Esophagus squamous epithelium (tissue), 5 donors: ENCODE data around the gene PCDHGC4. TPM values are rescaled to one million over a fixed set of nuclear protein-coding genes. Genes with fewer than 3 reads are reported as not detected.
A peak's percentile ranks its signal among the peaks of the same experiment; 100 is the strongest.

ENCODE experiments used
- DNase-seq: peaks from one replicate; lab custom pipeline; 2025; lab: John Stamatoyannopoulos, UW
- H3K27ac ChIP-seq, 4 donors: fragments of 200-600 bp; sonication (generic); one replicate each; pipeline ENCODE4 v1.5.1; 2016 to 2019; ENCODE audit warnings: mild to moderate bottlenecking in 1 of 4
- H3K27me3 ChIP-seq, 4 donors: fragments of 200-600 bp; sonication (generic); 1 replicate in 3 of 4; 2 replicates in 1 of 4; pipeline versions ENCODE4 v1.5.1 to v1.6.0; 2017 to 2021; ENCODE audit warnings: antibody characterized with exemption in 1 of 4
- H3K36me3 ChIP-seq, 3 donors: fragments of 200-600 bp; sonication (generic); one replicate each; pipeline ENCODE4 v1.5.1; 2016 to 2019
- H3K4me1 ChIP-seq, 3 donors: fragments of 200-600 bp; sonication (generic); one replicate each; pipeline ENCODE4 v1.5.1; 2017 to 2019
- H3K4me3 ChIP-seq, 4 donors: fragments of 200-600 bp; sonication (generic); 1 replicate in 3 of 4; 2 replicates in 1 of 4; pipeline ENCODE4 v1.5.1; 2016 to 2019; ENCODE audit warnings: mild to moderate bottlenecking in 2 of 4, moderate library complexity in 1 of 4
- H3K9me3 ChIP-seq, 3 donors: fragments of 200-600 bp; sonication (generic); one replicate each; pipeline ENCODE4 v1.5.1; 2016 to 2019
- POLR2A ChIP-seq, 4 donors: fragments of 450-650 bp; IDR thresholded peaks; one replicate each; pipeline ENCODE4 v1.6.1; 2017; ENCODE audit warnings: antibody characterized with exemption in 4 of 4, mild to moderate bottlenecking in 4 of 4, moderate library complexity in 3 of 4
- WGBS, 2 donors: methylation state at CpG; one replicate each; pipeline ENCODE4 v1.1.5; 2018; 5-methylcytosine and 5-hydroxymethylcytosine counted together
- intact Hi-C: fragments of 100-400 bp; cut with DNase I; formaldehyde crosslinking; loops from one replicate; pipeline ENCODE4 v1.15.0; 2022
- total RNA-seq, 4 donors: library from RNA; depleted of rRNA; stranded (reverse); fragments of >200 nt; gene quantifications; one replicate each; pipeline ENCODE4 v1.1.0, GENCODE V29; 2016
- TF ChIP-seq, protein P1 (sequence below), 6 experiments: fragments of 450-650 bp in 4 of 6; fragments of 200-600 bp in 2 of 6; sonication (generic) in 2 of 6; IDR thresholded peaks; one replicate each; pipeline ENCODE4 v1.5.1; 2016 to 2019; ENCODE audit warnings: antibody characterized with exemption in 6 of 6, mild to moderate bottlenecking in 4 of 6, moderate library complexity in 4 of 6
- donor health status: DM: yes; HTN: yes; CAD: no.

PCDHGC4 gene
- total RNA-seq, 4 donors from 2014 or later, result 0.21 to 3.3 (median 2.1) TPM

DNA sequence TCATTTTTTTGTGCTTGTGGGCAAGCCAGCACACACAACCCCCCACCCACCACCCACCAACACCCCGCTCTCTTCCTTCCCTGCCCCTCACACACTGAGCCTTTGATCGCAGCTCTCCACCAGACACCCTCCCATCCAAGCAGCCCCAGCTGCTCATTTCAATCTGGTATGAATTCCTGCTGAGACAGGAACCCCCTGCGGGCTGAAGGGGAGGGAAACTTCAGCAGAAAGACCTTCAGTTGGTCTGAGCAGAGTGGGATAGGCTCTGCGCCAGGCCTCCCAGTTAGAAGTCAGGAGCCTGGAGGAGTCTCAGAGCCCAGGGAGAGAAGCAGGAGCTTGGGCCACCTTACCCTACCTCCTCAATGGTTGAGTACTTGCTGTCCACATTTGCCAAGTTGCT, 11.2 kb downstream of the PCDHGC4 start:
- H3K27me3 ChIP-seq, result peaks cover 0 to 15% (median 0%) of the 10 kb centered on the region in 4 donors
- H3K36me3 ChIP-seq, result peaks cover 0 to 76% (median 0%) of the 10 kb centered on the region in 3 donors
- H3K4me3 ChIP-seq, result no peak overlapping the region
- intact Hi-C loops, result no loop called here
- TF ChIP-seq, protein P1, sequence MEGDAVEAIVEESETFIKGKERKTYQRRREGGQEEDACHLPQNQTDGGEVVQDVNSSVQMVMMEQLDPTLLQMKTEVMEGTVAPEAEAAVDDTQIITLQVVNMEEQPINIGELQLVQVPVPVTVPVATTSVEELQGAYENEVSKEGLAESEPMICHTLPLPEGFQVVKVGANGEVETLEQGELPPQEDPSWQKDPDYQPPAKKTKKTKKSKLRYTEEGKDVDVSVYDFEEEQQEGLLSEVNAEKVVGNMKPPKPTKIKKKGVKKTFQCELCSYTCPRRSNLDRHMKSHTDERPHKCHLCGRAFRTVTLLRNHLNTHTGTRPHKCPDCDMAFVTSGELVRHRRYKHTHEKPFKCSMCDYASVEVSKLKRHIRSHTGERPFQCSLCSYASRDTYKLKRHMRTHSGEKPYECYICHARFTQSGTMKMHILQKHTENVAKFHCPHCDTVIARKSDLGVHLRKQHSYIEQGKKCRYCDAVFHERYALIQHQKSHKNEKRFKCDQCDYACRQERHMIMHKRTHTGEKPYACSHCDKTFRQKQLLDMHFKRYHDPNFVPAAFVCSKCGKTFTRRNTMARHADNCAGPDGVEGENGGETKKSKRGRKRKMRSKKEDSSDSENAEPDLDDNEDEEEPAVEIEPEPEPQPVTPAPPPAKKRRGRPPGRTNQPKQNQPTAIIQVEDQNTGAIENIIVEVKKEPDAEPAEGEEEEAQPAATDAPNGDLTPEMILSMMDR (IDR thresholded peaks at IDR 0.05), result no peak
- no peak for TF ChIP-seq POLR2A (IDR thresholded peaks at IDR 0.05)
- no peak for DNase-seq
- WGBS, 2 donors, result 44 to 58% methylated on average over 3 to 4 of the region's 4 CpGs
- peaks cover 10 to 46% (median 16%) of the 10 kb centered on the region in 3 donors for H3K4me1 ChIP-seq
- no peak overlapping the region for H3K27ac ChIP-seq
- H3K9me3 ChIP-seq, result no peaks in the 10 kb centered on the region

DNA sequence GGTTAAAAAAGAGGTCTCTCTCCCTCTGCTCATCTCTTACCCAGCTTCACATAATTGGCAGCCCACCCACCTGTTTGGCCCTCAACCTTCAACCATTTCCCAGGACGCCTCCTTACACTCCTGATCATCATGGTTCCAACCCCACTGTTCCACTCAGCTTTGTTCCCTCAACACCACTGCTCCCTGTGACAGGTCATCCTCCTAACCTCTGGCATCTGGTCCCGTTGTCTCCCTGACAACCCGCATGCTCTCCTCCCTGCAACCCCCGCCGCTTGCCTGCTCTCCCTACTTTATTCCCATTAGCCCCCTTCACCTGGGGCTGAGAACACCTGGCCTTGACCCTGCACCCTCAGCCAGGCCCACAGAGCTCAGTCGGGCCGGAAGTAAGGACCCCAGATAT, 16.9 kb downstream of the PCDHGC4 start:
- no peaks in the 10 kb centered on the region for H3K27me3 ChIP-seq
- H3K36me3 ChIP-seq, result peaks cover 0 to 99% (median 0%) of the 10 kb centered on the region in 3 donors
- DNase-seq, result no peak
- H3K9me3 ChIP-seq, result no peaks in the 10 kb centered on the region
- 83 to 89% methylated on average over 7 of the region's 7 CpGs for WGBS, 2 donors
- peaks cover 0 to 5% (median under 1%) of the 10 kb centered on the region in 3 donors for H3K4me1 ChIP-seq
- intact Hi-C loops, result no loop called here
- TF ChIP-seq POLR2A (IDR thresholded peaks at IDR 0.05), result no peak
- TF ChIP-seq, protein P1 (IDR thresholded peaks at IDR 0.05), result no peak
- H3K27ac ChIP-seq, result no peak overlapping the region
- no peak overlapping the region for H3K4me3 ChIP-seq

DNA sequence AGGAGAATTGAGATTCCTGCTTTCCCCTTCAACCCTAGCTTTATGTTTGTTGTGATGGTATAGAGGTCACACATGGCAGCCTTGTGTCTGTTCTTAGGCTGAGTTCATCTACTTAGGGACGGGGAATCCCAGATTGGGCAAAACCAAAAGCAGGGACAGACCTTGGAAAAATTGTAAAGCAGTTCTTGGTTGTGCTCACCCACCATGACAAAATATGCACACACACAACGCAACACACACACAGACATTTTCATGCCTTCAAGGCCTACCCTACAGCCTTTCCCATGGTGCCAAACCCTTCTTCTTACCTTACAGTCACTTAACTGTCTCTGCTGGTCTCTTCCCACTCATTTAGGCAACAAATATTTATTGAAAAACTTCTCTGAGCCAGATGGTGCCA, 18.9 kb downstream of the PCDHGC4 start:
- 94 to 100% methylated on average over 2 of the region's 2 CpGs for WGBS, 2 donors
- intact Hi-C loops, result no loop called here
- no peaks in the 10 kb centered on the region for H3K9me3 ChIP-seq
- no peak for DNase-seq
- H3K36me3 ChIP-seq, result peaks cover 0 to 98% (median 0%) of the 10 kb centered on the region in 3 donors
- peaks cover 0 to 24% (median 17%) of the 10 kb centered on the region in 3 donors for H3K4me1 ChIP-seq
- no peak overlapping the region for H3K27ac ChIP-seq
- no peak overlapping the region for H3K4me3 ChIP-seq
- no peaks in the 10 kb centered on the region for H3K27me3 ChIP-seq
- no peak for TF ChIP-seq POLR2A (IDR thresholded peaks at IDR 0.05)
- TF ChIP-seq, protein P1 (IDR thresholded peaks at IDR 0.05), result no peak

DNA sequence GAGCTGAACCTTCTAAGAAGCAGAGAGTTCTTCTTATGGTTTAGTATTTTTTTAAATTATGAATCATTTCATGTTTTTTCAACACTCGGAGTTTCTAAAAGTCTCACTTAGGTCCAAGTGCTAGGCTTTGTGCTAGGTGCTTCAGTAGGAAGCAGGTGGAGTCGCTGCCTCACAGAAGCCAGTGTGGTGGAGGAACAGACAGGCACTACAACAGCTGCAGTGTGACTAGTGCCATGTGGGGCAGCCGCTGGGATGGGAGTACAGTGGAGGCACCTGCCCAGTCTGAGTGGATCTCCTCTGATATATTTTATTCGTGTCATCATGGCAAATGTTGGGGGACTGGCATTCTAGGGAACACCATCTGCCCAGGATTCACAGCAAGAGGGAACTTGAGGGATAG, 19.4 kb downstream of the PCDHGC4 start:
- Histone ChIP-seq H3K4me3 (no peak overlapping the region), H3K27me3 (no peaks in the 10 kb centered on the region), H3K4me1 (peaks cover 0 to 29% (median 18%) of the 10 kb centered on the region in 3 donors), H3K36me3 (peaks cover 0 to 92% (median 0%) of the 10 kb centered on the region in 3 donors), H3K27ac (no peak overlapping the region), H3K9me3 (no peaks in the 10 kb centered on the region)
- DNase-seq, result no peak
- TF ChIP-seq, protein P1 (IDR thresholded peaks at IDR 0.05), result no peak
- TF ChIP-seq POLR2A (IDR thresholded peaks at IDR 0.05), result no peak
- 76 to 85% methylated on average over 4 of the region's 4 CpGs for WGBS, 2 donors
- intact Hi-C loops, result no loop called here

DNA sequence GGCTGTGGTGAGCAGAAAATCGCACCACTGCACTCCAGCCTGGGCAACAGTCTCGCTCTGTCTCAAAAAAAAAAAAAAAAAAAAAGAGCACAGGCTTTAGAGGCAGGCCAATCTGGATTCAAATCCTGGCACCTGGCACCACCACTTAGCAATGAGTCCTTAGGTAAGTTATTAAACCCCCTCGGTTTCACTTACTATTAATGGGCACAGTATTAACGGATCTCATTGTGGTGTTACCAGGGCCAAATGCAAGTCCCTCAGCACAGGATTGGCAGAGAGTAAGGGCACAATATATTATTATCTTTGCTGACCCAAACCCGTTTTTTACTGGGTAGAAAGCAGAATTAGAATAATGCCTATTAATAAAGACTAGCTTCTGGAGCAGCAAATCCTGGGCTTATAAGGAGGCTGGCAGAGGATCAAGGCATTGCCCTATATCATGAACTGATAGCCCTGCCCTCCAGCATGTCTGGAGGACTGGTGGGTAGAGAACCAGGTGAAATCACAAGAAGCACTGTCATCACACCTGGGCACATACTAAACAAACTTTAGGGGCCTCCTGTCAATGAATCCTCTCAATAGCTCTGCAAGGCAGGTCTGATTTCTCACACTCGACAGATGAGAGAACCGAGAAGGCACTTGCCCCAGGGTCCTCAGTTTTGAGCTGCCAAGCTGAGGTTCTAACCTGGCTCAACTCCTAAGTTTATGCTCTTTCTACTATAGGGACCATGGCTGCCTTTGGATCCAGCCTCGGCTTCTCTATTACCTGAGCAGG, 21.7 kb downstream of the PCDHGC4 start:
- TF ChIP-seq, protein P1 (IDR thresholded peaks at IDR 0.05), result no peak
- TF ChIP-seq POLR2A (IDR thresholded peaks at IDR 0.05), result no peak
- 79 to 84% methylated on average over 8 of the region's 8 CpGs for WGBS, 2 donors
- Histone ChIP-seq H3K4me3 (no peak overlapping the region), H3K4me1 (peaks cover 0 to 42% (median 22%) of the 10 kb centered on the region in 3 donors), H3K36me3 (peaks cover 0 to 91% (median 0%) of the 10 kb centered on the region in 3 donors), H3K27me3 (no peaks in the 10 kb centered on the region), H3K9me3 (no peaks in the 10 kb centered on the region), H3K27ac (peak overlapping the region; percentile 73 to 92 (median 88))
- intact Hi-C loops, result no loop called here
- no peak for DNase-seq
